GM19452 (cell line): ENCODE data around the gene BLID.

Experiments
- ATAC-seq: cut with Tn5 transposase; IDR thresholded peaks from one replicate; pipeline ENCODE4 v1.9.1; 2021; ENCODE audit not compliant: unreplicated experiment

The BLID gene

DNA sequence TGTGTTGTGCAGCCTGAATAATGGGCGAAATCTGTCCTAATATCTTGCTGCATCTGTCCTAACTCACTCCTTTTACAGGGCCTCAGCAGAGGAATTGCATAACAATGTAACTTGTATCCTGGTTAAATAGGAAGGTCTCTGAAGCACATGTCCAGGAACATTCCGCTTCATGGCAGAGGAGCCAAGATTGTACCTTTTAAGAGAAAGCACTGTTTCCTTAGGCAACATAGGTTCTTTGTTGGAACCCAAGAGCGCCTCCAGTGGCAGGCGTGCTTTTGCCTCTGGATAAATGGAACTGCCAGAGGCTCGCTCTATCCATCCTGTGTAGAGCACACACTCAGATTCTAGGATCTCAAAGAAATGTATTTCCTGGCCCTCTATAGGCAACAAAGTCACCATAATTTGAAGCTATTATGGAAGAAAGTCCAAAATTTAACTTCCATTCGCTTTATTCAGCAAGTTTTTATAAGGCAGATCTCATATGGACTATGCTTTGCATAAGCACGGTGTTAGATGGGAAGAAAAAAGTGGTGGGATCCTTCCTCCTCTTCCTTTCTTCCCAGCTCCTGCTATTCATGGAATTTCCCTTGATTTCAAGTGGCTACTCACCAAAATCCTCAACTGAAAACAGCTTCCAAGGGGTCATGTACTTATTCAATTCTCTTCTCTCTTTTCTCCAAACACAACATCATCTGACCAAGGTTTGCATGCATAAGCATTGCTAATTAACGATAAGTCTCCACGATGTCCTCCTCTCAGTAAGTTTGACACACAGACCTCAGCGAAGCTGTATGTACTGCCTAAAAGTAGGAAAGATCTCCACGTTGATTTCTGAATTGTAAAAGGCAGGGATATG is at the start of gene BLID:
Gene BLID (minus strand): TSS at position 692 of the 856 bp plus-strand sequence. CDS start 293 bp downstream, at position 399.
- ATAC-seq, result no peak

- no peak for ATAC-seq
These were observed 47.2 kb upstream of the BLID start for GRCh38 chr11:122163053-122163819.

DNA sequence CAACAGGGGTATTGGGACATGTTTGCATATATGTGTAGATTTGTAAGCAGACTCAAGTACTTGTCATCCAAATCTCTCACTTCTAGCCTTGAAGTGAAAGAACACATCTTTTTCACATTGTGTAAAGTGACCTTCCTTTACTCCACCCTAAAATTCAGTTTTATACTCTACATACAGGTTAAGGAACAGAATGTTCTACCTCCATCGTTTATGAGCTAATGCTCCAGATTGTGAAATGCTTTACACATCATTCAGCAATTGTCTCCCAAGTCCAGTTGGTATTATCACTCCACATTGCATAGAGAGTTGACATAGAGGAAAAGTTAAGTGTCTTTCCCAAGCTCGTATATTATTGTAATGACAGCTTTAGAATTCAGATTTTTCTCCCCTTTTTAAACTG is 46.1 kb upstream of the BLID start:
- ATAC-seq, result no peak

- no peak for ATAC-seq
These were observed 45.0 kb upstream of the BLID start for GRCh38 chr11:122160841-122161590.

DNA sequence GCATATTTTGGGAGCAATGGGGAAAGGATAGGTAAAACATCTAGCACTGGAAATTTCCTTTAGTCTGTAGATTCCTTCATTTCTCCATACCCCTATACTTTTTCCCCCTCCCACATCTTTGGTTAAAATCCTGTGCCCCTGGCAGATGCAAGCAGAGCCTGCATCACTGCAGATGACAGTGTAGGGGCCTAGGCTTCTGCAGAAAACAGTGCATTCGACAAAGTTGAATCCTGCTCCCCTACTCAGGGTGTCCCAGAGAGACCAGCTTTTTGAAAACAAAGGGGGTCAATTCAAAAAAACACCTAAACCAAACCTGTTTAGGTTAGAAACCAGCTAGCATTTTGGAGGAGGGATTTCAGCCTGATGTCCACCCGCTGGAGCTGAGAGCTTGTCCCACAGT is 43.8 kb upstream of the BLID start:
- ATAC-seq, result no peak

- ATAC-seq, result no peak
These were observed 43.2 kb upstream of the BLID start for GRCh38 chr11:122159173-122159721.

DNA sequence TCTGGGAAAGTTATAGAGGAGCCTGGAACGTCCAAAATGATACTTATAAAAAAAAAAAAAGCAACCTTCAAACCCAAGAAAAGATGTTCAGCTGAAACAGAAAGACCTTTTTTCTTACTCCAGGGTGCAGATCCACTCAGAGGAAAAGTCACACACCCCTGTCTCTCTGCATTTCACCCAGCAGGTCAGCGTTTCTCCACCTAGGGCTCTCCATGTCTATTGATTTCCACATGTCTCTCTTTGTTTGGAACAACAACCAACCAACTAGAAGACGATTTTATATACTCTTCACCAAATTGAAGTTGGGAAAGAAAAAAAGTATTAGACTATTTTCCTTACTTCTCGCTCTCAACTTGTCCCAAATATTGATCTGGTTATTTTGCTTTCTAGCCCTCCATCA is 42.2 kb upstream of the BLID start:
- ATAC-seq, result no peak

- no peak for ATAC-seq
These were observed 41.7 kb upstream of the BLID start for GRCh38 chr11:122157653-122158161.

GRCh38 chr11:122156940-122157382 is 40.9 kb upstream of the BLID start:
- ATAC-seq, result no peak

GRCh38 chr11:122155765-122156527 is 39.9 kb upstream of the BLID start:
- no peak for ATAC-seq

GRCh38 chr11:122154994-122155393 is 39.0 kb upstream of the BLID start:
- no peak for ATAC-seq

GRCh38 chr11:122154227-122154626 is 38.2 kb upstream of the BLID start:
- no peak for ATAC-seq

GRCh38 chr11:122153746-122154145 is 37.7 kb upstream of the BLID start:
- ATAC-seq, result no peak

- ATAC-seq, result no peak
These were observed 34.5 kb upstream of the BLID start for GRCh38 chr11:122150216-122151124.

DNA sequence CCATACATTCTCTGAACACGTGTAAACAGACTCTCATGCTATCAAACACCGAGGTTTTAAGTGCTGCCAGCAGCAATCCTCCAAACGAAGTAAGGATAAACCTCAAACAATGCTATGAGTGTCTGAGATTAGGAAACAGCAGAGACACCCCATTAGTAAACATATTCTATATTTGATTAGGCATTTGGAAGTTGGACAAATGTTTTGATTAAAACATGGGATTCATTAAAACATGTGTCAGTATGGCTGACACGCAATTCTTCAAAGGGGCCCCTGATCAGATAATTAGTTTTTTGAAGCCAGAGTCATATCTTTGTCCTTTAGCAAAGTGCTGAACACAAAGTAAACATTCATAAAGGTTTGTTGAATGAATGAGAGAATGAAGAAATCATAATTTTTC is 33.2 kb upstream of the BLID start:
- ATAC-seq, result no peak

GRCh38 chr11:122146475-122146874 is 30.5 kb upstream of the BLID start:
- no peak for ATAC-seq

DNA sequence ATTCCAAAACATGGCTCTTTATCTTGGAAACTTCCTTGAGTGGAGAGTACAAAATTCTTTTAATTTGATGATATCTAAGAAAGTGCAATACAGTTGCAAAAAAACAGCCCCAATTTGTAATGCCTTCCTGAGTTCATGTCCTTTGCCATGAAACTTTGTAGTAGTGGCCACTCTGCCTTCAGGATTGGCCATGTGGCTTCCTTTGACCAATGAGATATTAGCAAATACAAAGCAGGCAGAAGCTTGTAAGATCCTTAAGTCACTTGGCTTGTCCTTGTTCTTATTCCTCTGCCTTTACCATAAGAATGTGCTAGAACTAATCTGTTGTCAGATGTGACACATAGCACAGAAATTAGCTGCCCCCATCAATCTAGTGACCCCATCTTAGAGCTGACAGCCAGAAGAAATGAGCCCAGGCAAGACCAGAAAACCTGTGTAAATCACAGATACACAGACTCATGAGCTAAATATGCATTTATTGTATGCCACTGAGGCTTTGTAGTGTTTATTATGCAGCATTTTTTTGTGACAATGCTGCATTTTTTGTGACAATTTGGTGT is 29.8 kb upstream of the BLID start:
- no peak for ATAC-seq

GRCh38 chr11:122144752-122145151 is 28.7 kb upstream of the BLID start:
- no peak for ATAC-seq

DNA sequence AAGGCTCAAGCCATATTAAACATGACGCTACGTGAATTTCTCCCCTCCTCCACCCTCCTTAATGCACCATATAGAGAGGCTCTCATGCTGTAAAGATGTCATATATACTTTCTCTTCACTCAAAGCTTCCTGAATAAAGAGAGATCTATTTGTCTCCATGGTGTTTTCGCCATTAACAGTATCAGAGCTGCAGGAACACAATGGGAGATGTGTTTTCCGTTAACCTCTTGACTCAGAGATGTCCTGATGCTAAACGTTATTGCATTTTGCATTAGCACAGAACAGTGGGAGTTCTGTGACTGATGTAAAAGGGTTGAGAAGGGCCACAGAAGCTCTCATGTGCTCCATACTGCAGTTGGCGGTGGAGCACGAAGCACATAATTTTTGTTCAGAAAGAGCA is 25.7 kb upstream of the BLID start:
- no peak for ATAC-seq
